ENCODE results near the gene CRTC1. TPM values are rescaled to one million over a fixed set of nuclear protein-coding genes. Genes with fewer than 3 reads are reported as not detected.

The CRTC1 gene
- total RNA-seq, 1 experiment from 2014 or later, result 19.0 TPM

- no peak for TF ChIP-seq CTCF (conservative IDR thresholded peaks at IDR 0.05)
- no peaks in the 10 kb centered on the region for H3K9me3 ChIP-seq (ENCODE audit: control insufficient read depth, low read depth, low read length)
- no peaks in the 10 kb centered on the region for H3K79me1 ChIP-seq (ENCODE audit: insufficient read depth, low read depth, low read length, poor library complexity, severe bottlenecking)
- peaks cover 11% of the 10 kb centered on the region; the same call in 1 of the 2 replicates for H3K27me3 ChIP-seq (ENCODE audit: insufficient read depth, low read length)
- no CpG with 5 or more reads among the region's 5 CpGs for WGBS (ENCODE audit: extremely low coverage, insufficient read length, low lambda C conversion rate)
- no peak overlapping the region for H3K23ac ChIP-seq (ENCODE audit: insufficient read length, low read depth, low read length)
- H3K23me2 ChIP-seq (ENCODE audit: insufficient read length, low read depth, low read length, poor library complexity, severe bottlenecking), result no peaks in the 10 kb centered on the region
- H4K8ac ChIP-seq (replicated peaks; ENCODE audit: insufficient read length, low read depth, low read length), result no peak overlapping the region
- H3K14ac ChIP-seq (ENCODE audit: insufficient read depth, low read length), result no peak overlapping the region
- no peak overlapping the region for H2BK15ac ChIP-seq (ENCODE audit: low read depth, low read length)
- H2BK20ac ChIP-seq (ENCODE audit: low read depth, low read length, poor library complexity, severe bottlenecking), result no peak overlapping the region
- H2AK5ac ChIP-seq (ENCODE audit: insufficient read length, low read length), result no peak overlapping the region
- no peaks in the 10 kb centered on the region for H3K79me2 ChIP-seq (ENCODE audit: insufficient read depth, low read length)
- H2BK5ac ChIP-seq (ENCODE audit: insufficient read length, low read length), result no peak overlapping the region
- Mint-ChIP-seq H3K9me3 (no peaks in the 10 kb centered on the region), H3K4me3 (no peak overlapping the region), H3K4me1 (no peaks in the 10 kb centered on the region; a peak in 1 of 4 replicates), H3K27me3 (ENCODE audit: low read depth) (peaks cover 20% of the 10 kb centered on the region), H3K36me3 (ENCODE audit: insufficient read depth in 1 of 3, low read depth in 3 of 3) (no peaks in the 10 kb centered on the region), H3K27ac (no peak overlapping the region)
- H3K27ac ChIP-seq (ENCODE audit: insufficient read length, low read depth, low read length), result no peak overlapping the region
- DNase-seq, result no peak
- no peak overlapping the region for H3K56ac ChIP-seq (ENCODE audit: insufficient read length, low read depth, low read length)
- H2BK12ac ChIP-seq (ENCODE audit: insufficient read length, low read depth, low read length), result no peak overlapping the region
- no peak overlapping the region for H2AFZ ChIP-seq (ENCODE audit: low read length)
- no peak overlapping the region for H2BK120ac ChIP-seq (ENCODE audit: low read depth, low read length, poor library complexity, severe bottlenecking)
- H4K5ac ChIP-seq (ENCODE audit: insufficient read length, low read depth, low read length), result no peak overlapping the region
- H4K20me1 ChIP-seq (ENCODE audit: control insufficient read depth, insufficient read depth, insufficient read length), result no peaks in the 10 kb centered on the region
- H3K4me1 ChIP-seq (ENCODE audit: insufficient read depth, low read length), result no peaks in the 10 kb centered on the region
- H3K9ac ChIP-seq (ENCODE audit: extremely low read depth, insufficient read length, low read length), result no peak overlapping the region
- H3K4ac ChIP-seq (ENCODE audit: low read depth, low read length), result no peak overlapping the region
- no peak overlapping the region for H4K91ac ChIP-seq (ENCODE audit: insufficient read length, low read depth, low read length)
- H3T11ph ChIP-seq (ENCODE audit: low read length), result no peak overlapping the region
- H3K18ac ChIP-seq (ENCODE audit: insufficient read length, low read depth, low read length), result no peak overlapping the region
- no peak overlapping the region for H3K4me2 ChIP-seq (ENCODE audit: insufficient read depth, insufficient read length, low read length)
Observed at GRCh38 chr19:18803550-18804138, 120.2 kb downstream of the CRTC1 start.

Measured in H9 (cell line).